A549 (cell line): Measurements from ENCODE around the gene TSEN54. TPM values are rescaled to one million over a fixed set of nuclear protein-coding genes. Genes with fewer than 3 reads are reported as not detected.

Source experiments
- ATAC-seq, 2 experiments: fragments of 200-7000 bp in 1 of 2; fragments of >200 bp in 1 of 2; cut with Nextera tagmentation in 1 of 2; cut with Tn5 transposase in 1 of 2; 3 replicates each; pipeline versions ENCODE4 v1.8.0 to v1.9.1; 2018 to 2020; ENCODE audit warnings: mild to moderate bottlenecking in 1 of 2, moderate library complexity in 1 of 2
- CTCF ChIA-PET: fragments of 300-600 bp; sonication (Branson Sonifier 250); formaldehyde crosslinking; extraction: SDS; loops from one replicate; lab custom pipeline; 2021; ENCODE audit warnings: antibody characterized with exemption, inconsistent platforms; lab: Yijun Ruan, JAX
- POLR2A ChIA-PET: fragments of 350-600 bp; formaldehyde crosslinking; extraction: SDS; loops from one replicate; lab custom pipeline; 2021; ENCODE audit warnings: antibody characterized with exemption, inconsistent platforms; lab: Yijun Ruan, JAX
- DNase-seq, 2 experiments: peaks; one replicate each; pipeline versions ENCODE4 v3.0.0 to v3.0.0-alpha.2; 2011 to 2016; ENCODE audit warnings: low read depth in 1 of 2, low spot score in 1 of 2
- FAIRE-seq: peaks from 2 replicates; lab custom pipeline; 2011; peaks lifted over from hg19 to GRCh38; lab: Jason Lieb, UNC
- H3K27ac ChIP-seq, 2 experiments: fragments of >200 bp; sonication (Bioruptor Twin); formaldehyde crosslinking; 3 replicates each; pipeline ENCODE4 v1.5.1; 2016 to 2017
- H3K4me1 ChIP-seq: fragments of >200 bp; sonication (Bioruptor Twin); formaldehyde crosslinking; 3 replicates; pipeline ENCODE4 v1.6.1; 2016
- H3K4me2 ChIP-seq: fragments of >200 bp; sonication (Bioruptor Twin); formaldehyde crosslinking; 3 replicates; pipeline ENCODE4 v1.6.1; 2016
- H3K4me3 ChIP-seq: fragments of >200 bp; sonication (Bioruptor Twin); formaldehyde crosslinking; 3 replicates; pipeline ENCODE4 v1.5.1; 2016
- H3K9me3 ChIP-seq: fragments of >200 bp; sonication (Bioruptor Twin); formaldehyde crosslinking; 3 replicates; pipeline ENCODE4 v1.6.1; 2016
- CBX8 ChIP-seq: fragments of 200-600 bp; sonication (generic); IDR thresholded peaks from 2 replicates; pipeline ENCODE4 v1.6.1; 2016
- FOXS1 ChIP-seq: fragments of 250-450 bp; sonication (Bioruptor Pico); IDR thresholded peaks from 2 replicates; pipeline ENCODE4 v1.5.0; 2020; ENCODE audit warnings: mild to moderate bottlenecking, moderate library complexity
- HDAC2 ChIP-seq: fragments of 200-600 bp; sonication (generic); IDR thresholded peaks from 2 replicates; pipeline ENCODE4 v1.6.1; 2016
- HOXB5 ChIP-seq: fragments of 250-450 bp; sonication (Bioruptor Pico); IDR thresholded peaks from 2 replicates; pipeline ENCODE4 v1.5.0; 2020; ENCODE audit warnings: mild to moderate bottlenecking, moderate library complexity
- MYC ChIP-seq: IDR thresholded peaks from 2 replicates; pipeline ENCODE4 v1.6.1; 2012; ENCODE audit warnings: mild to moderate bottlenecking, inconsistent platforms, low read length, improper control_type of control experiment, borderline replicate concordance
- RFX5 ChIP-seq: fragments of 450-650 bp; IDR thresholded peaks from 2 replicates; pipeline ENCODE4 v1.7.1; 2014; ENCODE audit warnings: antibody characterized with exemption, mild to moderate bottlenecking, moderate library complexity
- SMC3 ChIP-seq: fragments of >200 bp; sonication (Bioruptor Twin); formaldehyde crosslinking; IDR thresholded peaks from 3 replicates; pipeline ENCODE4 v1.6.1; 2018; ENCODE audit warnings: inconsistent platforms
- SREBF2 ChIP-seq: fragments of 450-650 bp; IDR thresholded peaks from 2 replicates; pipeline ENCODE4 v1.6.1; 2014; ENCODE audit warnings: mild to moderate bottlenecking, moderate library complexity
- TFCP2L1 ChIP-seq: fragments of 250-450 bp; sonication (Bioruptor Pico); IDR thresholded peaks from 2 replicates; pipeline ENCODE4 v1.5.0; 2021; ENCODE audit warnings: mild to moderate bottlenecking
- TP53 ChIP-seq: fragments of 250-450 bp; sonication (Bioruptor Pico); IDR thresholded peaks from 2 replicates; pipeline ENCODE4 v1.5.0; 2021; ENCODE audit warnings: mild to moderate bottlenecking, moderate library complexity
- ZC3H11A ChIP-seq: fragments of 450-650 bp; IDR thresholded peaks from 2 replicates; pipeline ENCODE4 v1.6.1; 2014; ENCODE audit warnings: antibody characterized with exemption, mild to moderate bottlenecking
- ZSCAN20 ChIP-seq: fragments of 250-450 bp; sonication (Bioruptor Pico); IDR thresholded peaks from 2 replicates; pipeline ENCODE4 v1.8.0; 2022; ENCODE audit warnings: mild to moderate bottlenecking, moderate library complexity
- WGBS: methylation state at CpG from one replicate; pipeline ENCODE4 v1.1.6; 2017; ENCODE audit errors: missing lambda C conversion rate; 5-methylcytosine and 5-hydroxymethylcytosine counted together
- polyA plus RNA-seq, 4 experiments: library from polyadenylated mRNA; depleted of rRNA in 3 of 4; stranded (reverse); fragments of >200 nt; fragmentation: RNase III in 1 of 4; extraction: RNeasy Plus Mini Kit Qiagen cat#74134 plus additional on column Dnase treatment in 1 of 4; gene quantifications; 2 replicates in 3 of 4; 3 replicates in 1 of 4; pipeline ENCODE4 v1.2.3, GENCODE V29; 2011 to 2017
- TF ChIP-seq, protein P1 (sequence below): IDR thresholded peaks from 2 replicates; pipeline ENCODE4 v1.6.1; 2012
- TF ChIP-seq, protein P2 (sequence below): fragments of 150-350 bp; IDR thresholded peaks from 2 replicates; pipeline ENCODE4 v1.6.1; 2014; ENCODE audit warnings: low read depth, mild to moderate bottlenecking, low read length
- TF ChIP-seq, protein P3 (sequence below): fragments of 250-450 bp; sonication (Bioruptor Pico); IDR thresholded peaks from 2 replicates; pipeline ENCODE4 v1.5.0; 2020; ENCODE audit warnings: low read depth, mild to moderate bottlenecking, moderate library complexity
- TF ChIP-seq, protein P4 (sequence below): fragments of 200-600 bp; sonication (generic); IDR thresholded peaks from 2 replicates; pipeline ENCODE4 v1.6.1; 2016; ENCODE audit warnings: antibody characterized with exemption, mild to moderate bottlenecking, moderate library complexity
- TF ChIP-seq, protein P5 (sequence below): IDR thresholded peaks from 2 replicates; pipeline ENCODE4 v1.6.1; 2012; ENCODE audit warnings: low read depth, borderline replicate concordance
- TF ChIP-seq, protein P6 (sequence below): fragments of >200 bp; sonication (Bioruptor Twin); formaldehyde crosslinking; IDR thresholded peaks from 2 replicates; pipeline ENCODE4 v1.6.1; 2016
- TF ChIP-seq, protein P7 (sequence below): fragments of 450-650 bp; IDR thresholded peaks from 2 replicates; pipeline ENCODE4 v1.6.1; 2014; ENCODE audit warnings: antibody characterized with exemption

The TSEN54 gene
- polyA plus RNA-seq, 2 of the 4 experiments (the other 2 are of a cell fraction), result 24.8 to 38.4 TPM

DNA sequence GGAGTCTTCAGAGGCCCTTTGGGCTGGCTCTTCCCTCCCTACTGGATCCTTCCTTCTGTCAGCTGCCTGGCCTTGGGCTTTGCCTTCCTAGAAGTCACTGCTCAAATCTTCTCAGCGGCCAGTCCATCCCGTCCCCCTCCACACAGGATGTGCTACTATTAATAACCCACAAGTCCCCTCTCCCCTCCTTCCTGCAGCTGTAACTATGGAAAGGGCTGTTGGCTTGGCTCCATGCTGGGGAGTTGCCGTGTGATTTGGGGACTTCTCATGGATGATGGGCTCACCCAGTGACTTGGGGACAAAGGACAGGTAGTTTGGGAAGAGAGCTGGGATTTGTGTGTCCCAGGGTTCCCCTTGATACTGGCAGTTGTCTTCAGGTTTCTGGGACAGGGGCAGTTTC is 40.5 kb upstream of the TSEN54 start:
- Histone ChIP-seq H3K4me2 (no peak overlapping the region), H3K27ac (no peak overlapping the region), H3K4me1 (no peaks in the 10 kb centered on the region)
- ATAC-seq (no peak), DNase-seq (no peak)
- TF ChIP-seq, protein P1, sequence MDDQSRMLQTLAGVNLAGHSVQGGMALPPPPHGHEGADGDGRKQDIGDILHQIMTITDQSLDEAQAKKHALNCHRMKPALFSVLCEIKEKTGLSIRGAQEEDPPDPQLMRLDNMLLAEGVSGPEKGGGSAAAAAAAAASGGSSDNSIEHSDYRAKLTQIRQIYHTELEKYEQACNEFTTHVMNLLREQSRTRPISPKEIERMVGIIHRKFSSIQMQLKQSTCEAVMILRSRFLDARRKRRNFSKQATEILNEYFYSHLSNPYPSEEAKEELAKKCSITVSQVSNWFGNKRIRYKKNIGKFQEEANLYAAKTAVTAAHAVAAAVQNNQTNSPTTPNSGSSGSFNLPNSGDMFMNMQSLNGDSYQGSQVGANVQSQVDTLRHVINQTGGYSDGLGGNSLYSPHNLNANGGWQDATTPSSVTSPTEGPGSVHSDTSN, result no peak
- TF ChIP-seq FOXS1, result no peak
- no peak for TF ChIP-seq HOXB5 (CRISPR knock-in tag)
- TF ChIP-seq ZSCAN20, result no peak
- no peak for TF ChIP-seq ZC3H11A
- TF ChIP-seq SMC3, result no peak
- TF ChIP-seq MYC, result no peak
- no peak for TF ChIP-seq CBX8
- TF ChIP-seq, protein P2, sequence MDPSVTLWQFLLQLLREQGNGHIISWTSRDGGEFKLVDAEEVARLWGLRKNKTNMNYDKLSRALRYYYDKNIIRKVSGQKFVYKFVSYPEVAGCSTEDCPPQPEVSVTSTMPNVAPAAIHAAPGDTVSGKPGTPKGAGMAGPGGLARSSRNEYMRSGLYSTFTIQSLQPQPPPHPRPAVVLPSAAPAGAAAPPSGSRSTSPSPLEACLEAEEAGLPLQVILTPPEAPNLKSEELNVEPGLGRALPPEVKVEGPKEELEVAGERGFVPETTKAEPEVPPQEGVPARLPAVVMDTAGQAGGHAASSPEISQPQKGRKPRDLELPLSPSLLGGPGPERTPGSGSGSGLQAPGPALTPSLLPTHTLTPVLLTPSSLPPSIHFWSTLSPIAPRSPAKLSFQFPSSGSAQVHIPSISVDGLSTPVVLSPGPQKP, result no peak
- TF ChIP-seq, protein P3, sequence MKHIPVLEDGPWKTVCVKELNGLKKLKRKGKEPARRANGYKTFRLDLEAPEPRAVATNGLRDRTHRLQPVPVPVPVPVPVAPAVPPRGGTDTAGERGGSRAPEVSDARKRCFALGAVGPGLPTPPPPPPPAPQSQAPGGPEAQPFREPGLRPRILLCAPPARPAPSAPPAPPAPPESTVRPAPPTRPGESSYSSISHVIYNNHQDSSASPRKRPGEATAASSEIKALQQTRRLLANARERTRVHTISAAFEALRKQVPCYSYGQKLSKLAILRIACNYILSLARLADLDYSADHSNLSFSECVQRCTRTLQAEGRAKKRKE (CRISPR knock-in tag), result no peak
- TF ChIP-seq, protein P4, sequence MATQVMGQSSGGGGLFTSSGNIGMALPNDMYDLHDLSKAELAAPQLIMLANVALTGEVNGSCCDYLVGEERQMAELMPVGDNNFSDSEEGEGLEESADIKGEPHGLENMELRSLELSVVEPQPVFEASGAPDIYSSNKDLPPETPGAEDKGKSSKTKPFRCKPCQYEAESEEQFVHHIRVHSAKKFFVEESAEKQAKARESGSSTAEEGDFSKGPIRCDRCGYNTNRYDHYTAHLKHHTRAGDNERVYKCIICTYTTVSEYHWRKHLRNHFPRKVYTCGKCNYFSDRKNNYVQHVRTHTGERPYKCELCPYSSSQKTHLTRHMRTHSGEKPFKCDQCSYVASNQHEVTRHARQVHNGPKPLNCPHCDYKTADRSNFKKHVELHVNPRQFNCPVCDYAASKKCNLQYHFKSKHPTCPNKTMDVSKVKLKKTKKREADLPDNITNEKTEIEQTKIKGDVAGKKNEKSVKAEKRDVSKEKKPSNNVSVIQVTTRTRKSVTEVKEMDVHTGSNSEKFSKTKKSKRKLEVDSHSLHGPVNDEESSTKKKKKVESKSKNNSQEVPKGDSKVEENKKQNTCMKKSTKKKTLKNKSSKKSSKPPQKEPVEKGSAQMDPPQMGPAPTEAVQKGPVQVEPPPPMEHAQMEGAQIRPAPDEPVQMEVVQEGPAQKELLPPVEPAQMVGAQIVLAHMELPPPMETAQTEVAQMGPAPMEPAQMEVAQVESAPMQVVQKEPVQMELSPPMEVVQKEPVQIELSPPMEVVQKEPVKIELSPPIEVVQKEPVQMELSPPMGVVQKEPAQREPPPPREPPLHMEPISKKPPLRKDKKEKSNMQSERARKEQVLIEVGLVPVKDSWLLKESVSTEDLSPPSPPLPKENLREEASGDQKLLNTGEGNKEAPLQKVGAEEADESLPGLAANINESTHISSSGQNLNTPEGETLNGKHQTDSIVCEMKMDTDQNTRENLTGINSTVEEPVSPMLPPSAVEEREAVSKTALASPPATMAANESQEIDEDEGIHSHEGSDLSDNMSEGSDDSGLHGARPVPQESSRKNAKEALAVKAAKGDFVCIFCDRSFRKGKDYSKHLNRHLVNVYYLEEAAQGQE, result no peak
- TF ChIP-seq, all 56 proteins: peak for 0
- WGBS, result 91% methylated on average over 3 of the region's 3 CpGs
- ChIA-PET CTCF (interaction anchor here (1.0 to 3.9 kb wide), 5 partner anchors 9 to 50 kb away, joined by 3 to 19 read pairs (median 5); partner anchors contain the start of gene TSEN54), POLR2A (no interaction called here)
- Histone ChIP-seq H3K9me3 (no peaks in the 10 kb centered on the region), H3K4me3 (no peak overlapping the region)
- FAIRE-seq, result no peak

DNA sequence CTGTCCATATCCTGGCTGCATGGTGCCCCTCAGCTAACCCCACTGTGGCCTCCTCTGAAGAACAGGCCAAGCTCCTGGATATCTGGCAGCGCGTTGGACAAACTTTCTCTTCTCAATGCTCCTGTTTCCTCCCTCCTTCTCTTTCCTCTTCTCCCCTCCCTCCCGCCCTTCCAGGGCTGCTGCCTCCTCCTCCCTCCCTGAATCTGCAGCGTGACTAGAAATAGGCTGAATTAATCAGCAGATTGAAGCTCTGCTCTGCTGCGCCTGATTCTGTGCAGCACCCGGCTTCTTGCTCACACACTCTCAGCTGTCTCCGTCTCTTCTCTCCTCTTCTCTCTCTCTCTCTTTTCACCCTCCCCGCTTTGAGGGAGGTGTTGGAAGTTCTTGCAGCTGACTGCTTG is 40.1 kb upstream of the TSEN54 start:
- DNase-seq (no peak), FAIRE-seq (no peak), ATAC-seq (no peak)
- CTCF ChIA-PET, result interaction anchor here (1.3 to 3.9 kb wide), 5 partner anchors 9 to 153 kb away, joined by 3 to 19 read pairs (median 5); partner anchors contain the start of gene TSEN54
- Histone ChIP-seq H3K27ac (no peak overlapping the region), H3K4me1 (no peaks in the 10 kb centered on the region), H3K4me2 (no peak overlapping the region), H3K4me3 (no peak overlapping the region), H3K9me3 (no peaks in the 10 kb centered on the region)
- POLR2A ChIA-PET, result no interaction called here
- WGBS, result 95% methylated on average over 7 of the region's 8 CpGs
- TF ChIP-seq, protein P5, sequence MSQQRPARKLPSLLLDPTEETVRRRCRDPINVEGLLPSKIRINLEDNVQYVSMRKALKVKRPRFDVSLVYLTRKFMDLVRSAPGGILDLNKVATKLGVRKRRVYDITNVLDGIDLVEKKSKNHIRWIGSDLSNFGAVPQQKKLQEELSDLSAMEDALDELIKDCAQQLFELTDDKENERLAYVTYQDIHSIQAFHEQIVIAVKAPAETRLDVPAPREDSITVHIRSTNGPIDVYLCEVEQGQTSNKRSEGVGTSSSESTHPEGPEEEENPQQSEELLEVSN, result no peak
- TF ChIP-seq, protein P6, sequence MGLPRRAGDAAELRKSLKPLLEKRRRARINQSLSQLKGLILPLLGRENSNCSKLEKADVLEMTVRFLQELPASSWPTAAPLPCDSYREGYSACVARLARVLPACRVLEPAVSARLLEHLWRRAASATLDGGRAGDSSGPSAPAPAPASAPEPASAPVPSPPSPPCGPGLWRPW, result no peak
- TF ChIP-seq HDAC2 (no peak), SREBF2 (no peak), TP53 (CRISPR knock-in tag) (no peak), CBX8 (no peak), RFX5 (no peak), TFCP2L1 (CRISPR knock-in tag) (no peak)
- TF ChIP-seq, protein P7, sequence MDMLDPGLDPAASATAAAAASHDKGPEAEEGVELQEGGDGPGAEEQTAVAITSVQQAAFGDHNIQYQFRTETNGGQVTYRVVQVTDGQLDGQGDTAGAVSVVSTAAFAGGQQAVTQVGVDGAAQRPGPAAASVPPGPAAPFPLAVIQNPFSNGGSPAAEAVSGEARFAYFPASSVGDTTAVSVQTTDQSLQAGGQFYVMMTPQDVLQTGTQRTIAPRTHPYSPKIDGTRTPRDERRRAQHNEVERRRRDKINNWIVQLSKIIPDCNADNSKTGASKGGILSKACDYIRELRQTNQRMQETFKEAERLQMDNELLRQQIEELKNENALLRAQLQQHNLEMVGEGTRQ, result no peak
- TF ChIP-seq, protein P3 (CRISPR knock-in tag), result no peak
